Colonic mucosa (tissue), 4 donors: ENCODE results near the gene ERBB4. TPM values are rescaled to one million over a fixed set of nuclear protein-coding genes. Genes with fewer than 3 reads are reported as not detected.

Source experiments
- DNase-seq: peaks from one replicate; pipeline ENCODE4 v3.0.0-alpha.2; 2020
- H3K27ac ChIP-seq: fragments of 200-600 bp; one replicate; pipeline ENCODE4 v1.8.0; 2021
- H3K27me3 ChIP-seq: fragments of 200-600 bp; one replicate; pipeline ENCODE4 v1.8.0; 2021
- H3K36me3 ChIP-seq: fragments of 200-600 bp; one replicate; pipeline ENCODE4 v1.8.0; 2021
- H3K4me1 ChIP-seq: fragments of 200-600 bp; one replicate; pipeline ENCODE4 v1.8.0; 2021; ENCODE audit warnings: mild to moderate bottlenecking
- H3K4me3 ChIP-seq: fragments of 200-600 bp; one replicate; pipeline ENCODE4 v1.8.0; 2021
- H3K9ac ChIP-seq, 2 donors: one replicate each; pipeline ENCODE4 v1.7.0; 2013; ENCODE audit warnings: control low read depth in 2 of 2, low read depth in 2 of 2, low read length in 2 of 2
- H3K9me3 ChIP-seq: fragments of 200-600 bp; one replicate; pipeline ENCODE4 v1.8.0; 2021
- CTCF ChIP-seq: fragments of 200-600 bp; IDR thresholded peaks from one replicate; pipeline ENCODE4 v1.8.0; 2022; ENCODE audit warnings: antibody characterized with exemption, mild to moderate bottlenecking
- intact Hi-C: fragments of 100-400 bp; cut with DNase I; formaldehyde crosslinking; loops from one replicate; pipeline ENCODE4 v1.14.1; 2022
- microRNA-seq: library from miRNA; unstranded; fragments of <30 nt; microRNA quantifications from one replicate; pipeline ENCODE4, GENCODE V29; 2019
- total RNA-seq, 2 donors: library from RNA; stranded (reverse); fragmentation: NEBNext Ultra II Directional in 1 of 2; extraction: Animal tissue kit (Norgen Biotek cat#: 25700) in 1 of 2; gene quantifications; one replicate each; pipeline ENCODE4 v1.2.1, GENCODE V29; 2021
- donor health status: healthy.
- donor health status: DM: no; HTN: no; CAD: no.
- donor health status: DM: no; HTN: no; CAD: no.

Gene ERBB4
- total RNA-seq, 2 donors from 2014 or later: 0.05 to 0.07 TPM

- H3K9me3 ChIP-seq: no peaks in the 10 kb centered on the region
- H3K4me1 ChIP-seq: no peaks in the 10 kb centered on the region
- no peak for DNase-seq
- no peaks in the 10 kb centered on the region for H3K27me3 ChIP-seq
- intact Hi-C loops: no loop called here
- no peak overlapping the region for H3K9ac ChIP-seq
- no peak overlapping the region for H3K27ac ChIP-seq
- no peaks in the 10 kb centered on the region for H3K36me3 ChIP-seq
- TF ChIP-seq CTCF: no peak
- H3K4me3 ChIP-seq: no peak overlapping the region
Measured at GRCh38 chr2:211329882-211330281, 1208.7 kb downstream of the ERBB4 start.

GRCh38 chr2:211329421-211329820, 1209.2 kb downstream of the ERBB4 start:
- H3K27me3 ChIP-seq: no peaks in the 10 kb centered on the region
- no peak for DNase-seq
- no peak overlapping the region for H3K9ac ChIP-seq
- no peak for TF ChIP-seq CTCF
- H3K9me3 ChIP-seq: no peaks in the 10 kb centered on the region
- H3K36me3 ChIP-seq: no peaks in the 10 kb centered on the region
- H3K27ac ChIP-seq: no peak overlapping the region
- H3K4me3 ChIP-seq: no peak overlapping the region
- no peaks in the 10 kb centered on the region for H3K4me1 ChIP-seq
- intact Hi-C loops: no loop called here

GRCh38 chr2:211328126-211328525, 1210.5 kb downstream of the ERBB4 start:
- H3K4me3 ChIP-seq: no peak overlapping the region
- no peaks in the 10 kb centered on the region for H3K9me3 ChIP-seq
- no peaks in the 10 kb centered on the region for H3K27me3 ChIP-seq
- intact Hi-C loops: no loop called here
- TF ChIP-seq CTCF: no peak
- DNase-seq: no peak
- no peak overlapping the region for H3K27ac ChIP-seq
- H3K36me3 ChIP-seq: no peaks in the 10 kb centered on the region
- no peak overlapping the region for H3K9ac ChIP-seq
- no peaks in the 10 kb centered on the region for H3K4me1 ChIP-seq

Small RNA genes lying within 50 kb of the gene (microRNA-seq; reads per million reads assigned to microRNA genes)
- not detected for gene MIR548F2
